Measurements from ENCODE around the gene SPESP1.

SPESP1 gene

DNA sequence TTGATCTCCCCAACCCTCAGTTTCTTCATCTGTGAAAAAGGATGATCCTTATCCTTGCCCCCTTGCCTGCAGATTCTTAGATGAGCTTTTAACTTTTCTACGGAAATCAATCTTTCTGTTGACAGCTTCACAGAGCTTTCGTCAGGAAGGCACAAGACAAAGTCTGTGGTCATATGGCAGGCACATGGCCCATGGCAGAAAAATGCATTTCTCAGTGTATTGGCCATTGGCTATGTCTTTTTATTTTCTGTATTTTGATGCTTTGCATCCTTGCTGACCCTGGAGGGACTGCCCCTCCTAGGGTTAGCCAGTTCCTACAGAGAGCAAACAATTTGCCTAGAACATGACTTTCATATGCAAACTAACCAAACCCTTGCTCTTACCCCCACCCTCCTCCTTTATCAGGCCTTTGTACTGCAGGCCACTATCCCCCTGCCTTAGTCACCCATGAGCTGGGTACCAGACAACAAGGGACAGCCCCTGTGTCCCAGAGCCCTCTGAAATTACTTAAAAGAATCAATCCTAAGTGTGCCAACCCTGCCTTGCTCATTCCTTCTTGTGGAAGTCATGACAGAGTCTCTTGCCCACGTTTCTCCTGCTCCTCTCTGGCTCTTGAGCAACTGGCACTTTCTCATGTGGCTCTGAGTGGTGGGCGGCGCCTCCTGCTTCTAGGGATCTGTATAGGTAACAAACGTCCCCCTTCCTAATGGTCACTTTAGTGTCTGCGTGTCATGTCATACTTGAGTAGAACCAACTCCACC, 60.1 kb downstream of the SPESP1 start:
- in situ Hi-C loops (cut with MboI; ENCODE audit: low sequenced_read_pairs) = no loop called here

DNA sequence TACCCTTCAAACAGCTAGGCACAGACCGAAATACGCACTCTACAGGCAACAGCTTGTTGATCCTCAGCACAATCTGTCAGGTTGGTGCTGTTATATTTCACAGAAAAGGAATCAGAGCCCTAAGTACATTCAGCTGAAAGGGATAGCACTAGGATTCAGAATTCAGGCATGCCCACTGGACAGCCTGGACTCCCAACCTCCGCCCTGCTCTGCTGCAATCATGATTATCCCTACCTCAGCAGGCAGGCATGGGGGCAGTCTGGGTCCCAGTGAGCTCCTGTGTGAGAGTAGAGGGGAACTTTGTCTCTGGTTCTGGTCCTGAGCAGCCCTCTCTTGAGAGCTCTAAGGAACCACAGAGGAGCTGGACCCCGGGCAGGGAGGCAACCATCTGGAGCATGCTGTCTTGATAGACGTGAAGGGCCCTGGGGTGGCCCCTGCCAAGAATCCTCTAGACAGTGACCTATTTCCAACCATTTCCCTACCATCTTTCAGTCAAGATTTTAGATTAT, 60.7 kb downstream of the SPESP1 start:
- in situ Hi-C loops (cut with MboI; ENCODE audit: low sequenced_read_pairs) = no loop called here

DNA sequence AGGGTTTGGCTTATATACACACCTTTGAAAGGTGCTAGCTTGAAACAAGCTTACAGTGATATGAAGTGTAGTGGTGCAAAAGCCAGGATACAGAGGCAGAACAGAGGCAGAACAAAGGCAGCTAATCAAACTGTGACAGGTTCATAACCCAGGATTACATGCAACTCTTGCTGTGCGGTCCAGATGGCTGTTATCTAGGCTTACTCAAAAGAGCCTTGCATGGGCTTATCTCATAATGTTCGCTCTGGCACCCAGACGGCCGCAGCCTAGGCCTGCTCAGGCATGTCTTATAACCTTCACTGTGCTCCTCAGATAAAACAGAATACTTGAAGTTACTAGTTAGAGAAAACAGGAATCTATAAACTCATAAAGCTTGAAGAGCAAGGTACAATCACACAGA, 61.4 kb downstream of the SPESP1 start:
- in situ Hi-C loops (cut with MboI; ENCODE audit: low sequenced_read_pairs) = no loop called here

DNA sequence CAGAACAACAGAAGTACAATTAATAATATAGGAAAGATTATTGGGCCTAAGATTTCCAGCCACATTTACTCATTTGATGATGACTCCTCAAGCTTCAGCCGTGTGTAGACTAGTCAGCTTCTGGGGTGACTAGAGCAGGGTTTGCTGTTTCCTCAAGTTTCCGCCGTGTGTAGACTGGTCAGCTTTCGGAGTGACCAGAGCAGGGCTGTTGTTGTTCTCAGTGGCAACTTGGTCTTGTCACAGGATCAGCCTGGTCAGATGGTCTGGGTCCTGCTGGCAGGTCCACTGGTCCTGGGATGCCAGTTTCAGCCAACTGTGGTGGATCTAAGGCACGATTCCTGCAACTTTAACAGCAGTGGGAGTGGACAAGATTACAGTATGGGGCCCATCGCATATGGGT, 62.4 kb downstream of the SPESP1 start:
- in situ Hi-C loops (cut with MboI; ENCODE audit: low sequenced_read_pairs) = no loop called here

DNA sequence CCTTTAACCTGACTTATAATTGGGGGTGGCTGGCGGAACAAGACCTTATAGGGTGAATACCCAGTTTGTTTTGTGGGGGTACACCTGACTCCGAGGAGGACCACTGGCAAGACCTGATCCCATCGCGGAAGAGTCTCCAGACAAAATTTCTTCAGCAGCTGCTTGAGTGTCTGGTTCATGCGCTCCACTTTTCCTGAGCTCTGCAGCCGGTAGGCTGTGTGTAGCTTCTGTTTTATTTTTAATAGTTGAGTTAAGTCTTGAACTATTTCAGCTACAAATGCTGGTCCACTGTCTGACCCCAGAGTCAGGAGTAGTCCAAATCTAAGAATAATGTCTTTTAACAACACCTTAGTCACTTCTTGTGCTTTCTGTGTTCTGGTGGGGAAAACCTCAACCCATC, 63.0 kb downstream of the SPESP1 start:
- in situ Hi-C loops (cut with MboI; ENCODE audit: low sequenced_read_pairs) = no loop called here

DNA sequence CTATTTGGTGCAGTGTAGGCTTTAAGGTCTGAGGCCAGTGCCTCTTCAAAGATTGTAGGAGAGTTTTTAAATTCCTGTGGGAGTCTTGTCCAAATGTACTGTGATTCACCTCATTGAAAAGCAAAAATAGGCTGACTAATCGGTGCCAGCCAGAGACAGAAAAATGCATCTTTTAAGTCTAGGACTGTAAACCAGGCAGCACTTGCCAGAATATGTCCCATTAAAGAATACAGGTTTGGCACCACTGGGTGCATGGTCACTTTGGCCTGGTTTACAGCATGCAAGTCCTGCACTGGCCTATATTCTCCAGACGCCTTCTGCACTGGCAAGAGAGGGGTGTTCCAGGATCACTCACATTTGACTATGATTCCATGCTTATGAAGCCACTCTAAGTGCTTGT, 63.8 kb downstream of the SPESP1 start:
- in situ Hi-C loops (cut with MboI; ENCODE audit: low sequenced_read_pairs) = no loop called here

DNA sequence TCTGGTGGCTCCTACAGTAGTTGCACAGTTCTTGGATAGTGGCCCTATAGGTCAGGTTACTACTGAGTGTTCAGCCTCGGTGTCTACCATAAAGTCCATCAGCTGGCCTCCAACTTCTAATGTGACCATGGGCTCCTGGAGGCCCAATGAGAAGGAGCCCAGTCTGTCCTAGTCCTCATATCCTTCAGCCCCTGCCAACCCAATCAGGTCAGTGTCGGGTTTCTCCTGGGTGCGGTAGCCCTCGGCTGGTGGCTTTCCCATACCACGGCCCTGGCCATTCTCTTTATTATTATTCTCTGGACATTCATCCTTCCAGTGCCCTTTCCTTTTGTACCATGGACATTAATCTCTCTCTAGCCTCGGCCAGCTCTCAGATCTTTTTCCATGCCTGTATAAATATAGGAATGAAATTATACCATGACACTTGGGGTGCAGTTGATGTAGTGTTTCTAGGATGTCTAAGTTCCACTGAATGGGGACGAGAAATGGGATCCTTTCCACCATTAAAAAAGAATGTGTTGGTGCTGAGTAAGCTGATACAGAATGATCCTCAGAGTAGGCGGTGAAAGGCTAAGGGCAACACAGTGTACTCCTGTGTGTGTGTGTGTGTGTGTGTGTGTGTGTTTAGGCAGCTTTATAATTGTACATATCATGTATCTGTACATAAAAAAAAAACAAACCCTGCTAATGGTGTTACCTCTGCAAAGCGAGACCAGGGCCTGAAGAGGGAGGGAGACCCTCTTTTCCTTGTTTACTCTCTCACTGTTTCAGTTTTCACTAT, 64.8 kb downstream of the SPESP1 start:
- in situ Hi-C loops (cut with MboI; ENCODE audit: low sequenced_read_pairs) = no loop called here

Measured in HL-60/S4 treated with retinoic acid at 250 ng/mL for 4 days and 3 days (cell line).